IMR-90 (cell line): ENCODE measurements around the gene LUZP2. TPM values are rescaled to one million over a fixed set of nuclear protein-coding genes. Genes with fewer than 3 reads are reported as not detected.

Experiments used
- ATAC-seq: fragments of 200-7000 bp; cut with Tn5 transposase; 2 replicates; pipeline ENCODE4 v1.9.1; 2020; ENCODE audit warnings: low read depth, mild to moderate bottlenecking, moderate library complexity
- BruUV-seq: library from RNA; stranded (reverse); fragments of 400-500 nt; replicated peaks from 2 replicates; lab custom pipeline; 2021; lab: Mats Ljungman, UMichigan
- CTCF ChIA-PET: fragments of 300-600 bp; formaldehyde crosslinking; extraction: SDS; loops from one replicate; lab custom pipeline; 2021; ENCODE audit warnings: antibody characterized with exemption; lab: Yijun Ruan, JAX
- POLR2A ChIA-PET: fragments of 300-600 bp; sonication (Branson Sonifier 250); formaldehyde crosslinking; loops from one replicate; lab custom pipeline; 2022; ENCODE audit warnings: antibody characterized with exemption; ENCODE audit not compliant: unreplicated experiment; lab: Charles Lee
- DNase-seq: peaks from one replicate; pipeline ENCODE4 v3.0.0; 2013
- H2AFZ ChIP-seq: replicated peaks from 2 replicates; pipeline ENCODE3; 2013; ENCODE audit warnings: low read length, mild to moderate bottlenecking; ENCODE audit not compliant: poor library complexity
- H2AK5ac ChIP-seq: 2 replicates; pipeline ENCODE4 v1.6.1; 2013; ENCODE audit warnings: low read depth, low read length, inconsistent platforms
- H2AK9ac ChIP-seq: replicated peaks from 2 replicates; pipeline ENCODE3; 2013; ENCODE audit warnings: mild to moderate bottlenecking, low read depth, low read length, moderate library complexity; ENCODE audit not compliant: poor library complexity
- H2BK120ac ChIP-seq: 2 replicates; pipeline ENCODE4 v1.6.1; 2013; ENCODE audit warnings: low read depth, low read length, inconsistent platforms
- H2BK15ac ChIP-seq: 3 replicates; pipeline ENCODE4 v1.6.1; 2013; ENCODE audit warnings: low read depth, low read length, inconsistent platforms
- H2BK20ac ChIP-seq: 2 replicates; pipeline ENCODE4 v1.6.1; 2013; ENCODE audit warnings: low read depth, mild to moderate bottlenecking, inconsistent platforms, low read length, moderate library complexity
- H2BK5ac ChIP-seq: 2 replicates; pipeline ENCODE4 v1.6.1; 2013; ENCODE audit warnings: mild to moderate bottlenecking, low read depth, low read length, inconsistent platforms; ENCODE audit not compliant: poor library complexity, severe bottlenecking
- H3K14ac ChIP-seq: replicated peaks from 2 replicates; pipeline ENCODE4 v1.6.1; 2013; ENCODE audit warnings: low read depth, low read length, inconsistent platforms
- H3K18ac ChIP-seq: 2 replicates; pipeline ENCODE4 v1.6.1; 2013; ENCODE audit warnings: low read depth, low read length, control low read depth
- H3K23ac ChIP-seq: 2 replicates; pipeline ENCODE4 v1.6.1; 2013; ENCODE audit warnings: low read depth, low read length, inconsistent platforms
- H3K27ac ChIP-seq: 2 replicates; pipeline ENCODE4 v1.5.1; 2013; ENCODE audit warnings: mild to moderate bottlenecking, control low read depth, low read length; ENCODE audit not compliant: insufficient read depth
- H3K27me3 ChIP-seq: 2 replicates; pipeline ENCODE4 v1.6.1; 2013; ENCODE audit warnings: low read length; ENCODE audit not compliant: control insufficient read depth, insufficient read depth
- H3K36me3 ChIP-seq: 2 replicates; pipeline ENCODE4 v1.6.1; 2013; ENCODE audit warnings: low read length, mixed read lengths; ENCODE audit not compliant: control insufficient read depth, insufficient read depth
- H3K4ac ChIP-seq: 2 replicates; pipeline ENCODE4 v1.6.1; 2013; ENCODE audit warnings: low read depth, low read length, inconsistent platforms
- H3K4me1 ChIP-seq: 2 replicates; pipeline ENCODE4 v1.6.1; 2013; ENCODE audit warnings: low read length, mixed read lengths; ENCODE audit not compliant: control insufficient read depth, insufficient read depth
- H3K4me2 ChIP-seq: 2 replicates; pipeline ENCODE4 v1.6.1; 2013; ENCODE audit warnings: low read depth, mild to moderate bottlenecking, control low read depth, low read length, moderate library complexity
- H3K4me3 ChIP-seq: 2 replicates; pipeline ENCODE4 v1.5.1; 2013; ENCODE audit warnings: low read depth, mild to moderate bottlenecking, control low read depth, low read length, moderate library complexity; ENCODE audit not compliant: insufficient read depth
- H3K56ac ChIP-seq: 2 replicates; pipeline ENCODE4 v1.6.1; 2013; ENCODE audit warnings: low read length, inconsistent platforms; ENCODE audit not compliant: insufficient read depth; ENCODE audit errors: extremely low read depth
- H3K79me1 ChIP-seq, 2 experiments: 2 replicates each; pipeline ENCODE4 v1.6.1; 2013; ENCODE audit warnings: low read length in 2 of 2, inconsistent platforms in 1 of 2, low read depth in 1 of 2
- H3K9ac ChIP-seq: 2 replicates; pipeline ENCODE4 v1.6.1; 2013; ENCODE audit warnings: low read depth, low read length, control low read depth
- H3K9me1 ChIP-seq: 2 replicates; pipeline ENCODE4 v1.6.1; 2013; ENCODE audit warnings: low read length, inconsistent platforms; ENCODE audit not compliant: insufficient read depth
- H3K9me3 ChIP-seq: 2 replicates; pipeline ENCODE4 v1.6.1; 2013; ENCODE audit warnings: low read length; ENCODE audit not compliant: control insufficient read depth, insufficient read depth
- H4K20me1 ChIP-seq: 2 replicates; pipeline ENCODE4 v1.6.1; 2013; ENCODE audit warnings: low read length, inconsistent platforms; ENCODE audit not compliant: insufficient read depth
- H4K5ac ChIP-seq: 2 replicates; pipeline ENCODE4 v1.6.1; 2013; ENCODE audit warnings: mild to moderate bottlenecking, low read depth, low read length, control low read depth
- H4K8ac ChIP-seq, 2 experiments: 2 replicates each; pipeline ENCODE4 v1.6.1; 2013; ENCODE audit warnings: low read depth in 2 of 2, low read length in 2 of 2, control low read depth in 1 of 2, inconsistent platforms in 1 of 2
- H4K91ac ChIP-seq: 2 replicates; pipeline ENCODE4 v1.6.1; 2013; ENCODE audit warnings: low read depth, low read length, inconsistent platforms; ENCODE audit not compliant: insufficient read depth
- CHD1 ChIP-seq: IDR thresholded peaks from 2 replicates; pipeline ENCODE4 v1.6.1; 2012; ENCODE audit warnings: low read depth, low read length, improper control_type of control experiment
- FOS ChIP-seq: fragments of 150-350 bp; IDR thresholded peaks from 2 replicates; pipeline ENCODE4 v1.6.1; 2016; ENCODE audit warnings: low read depth, low read length
- MAFK ChIP-seq: IDR thresholded peaks from 2 replicates; pipeline ENCODE4 v1.6.1; 2012; ENCODE audit warnings: low read depth, low read length, improper control_type of control experiment
- MXI1 ChIP-seq: IDR thresholded peaks from 2 replicates; pipeline ENCODE4 v1.6.1; 2012; ENCODE audit warnings: low read depth, mild to moderate bottlenecking, low read length, moderate library complexity, borderline replicate concordance
- NFE2L2 ChIP-seq: fragments of 150-350 bp; IDR thresholded peaks from 2 replicates; pipeline ENCODE4 v1.6.1; 2016; ENCODE audit warnings: low read depth, mild to moderate bottlenecking, low read length
- RAD21 ChIP-seq: IDR thresholded peaks from 2 replicates; pipeline ENCODE4 v1.6.1; 2012; ENCODE audit warnings: low read length, improper control_type of control experiment
- RFX5 ChIP-seq: IDR thresholded peaks from 2 replicates; pipeline ENCODE4 v1.8.0; 2012; ENCODE audit warnings: low read depth, mild to moderate bottlenecking, low read length, moderate library complexity
- WGBS, 2 experiments: methylation state at CpG; one replicate each; pipeline versions ENCODE4 v1.1.5 to v1.1.7; 2013; ENCODE audit warnings: missing lambda C conversion rate in 2 of 2; ENCODE audit not compliant: insufficient read length in 1 of 2; ENCODE audit errors: extremely low coverage in 2 of 2; 5-methylcytosine and 5-hydroxymethylcytosine counted together
- dilution Hi-C: fragments of 300-500 bp; cut with HindIII; formaldehyde crosslinking; loops from one replicate; pipeline ENCODE4 v1.14.3; 2018; ENCODE audit warnings: low sequenced_read_pairs; ENCODE audit not compliant: unreplicated experiment
- in situ Hi-C: fragments of 300-500 bp; cut with MboI; formaldehyde crosslinking; loops from 3 replicates; pipeline ENCODE4 v1.14.3; 2019; ENCODE audit warnings: low sequenced_read_pairs, inconsistent platforms, mixed read lengths
- intact Hi-C: fragments of 100-400 bp; cut with micrococcal nuclease; formaldehyde crosslinking; loops from 2 replicates; pipeline ENCODE4 v1.10.0; 2022
- polyA plus RNA-seq, 3 experiments: library from polyadenylated mRNA; depleted of rRNA; stranded (reverse); fragments of >200 nt; gene quantifications; 2 replicates each; pipeline ENCODE4 v1.2.3, GENCODE V29; 2012; ENCODE audit warnings: low replicate concordance in 1 of 3
- total RNA-seq: library from RNA; depleted of rRNA; stranded (reverse); fragments of >200 nt; gene quantifications from 2 replicates; pipeline ENCODE4 v1.2.3, GENCODE V29; 2012

The LUZP2 gene
- total and polyA plus RNA-seq, 2 of the 4 experiments (the other 2 are of a cell fraction), result 0.89 to 2.0 TPM

DNA sequence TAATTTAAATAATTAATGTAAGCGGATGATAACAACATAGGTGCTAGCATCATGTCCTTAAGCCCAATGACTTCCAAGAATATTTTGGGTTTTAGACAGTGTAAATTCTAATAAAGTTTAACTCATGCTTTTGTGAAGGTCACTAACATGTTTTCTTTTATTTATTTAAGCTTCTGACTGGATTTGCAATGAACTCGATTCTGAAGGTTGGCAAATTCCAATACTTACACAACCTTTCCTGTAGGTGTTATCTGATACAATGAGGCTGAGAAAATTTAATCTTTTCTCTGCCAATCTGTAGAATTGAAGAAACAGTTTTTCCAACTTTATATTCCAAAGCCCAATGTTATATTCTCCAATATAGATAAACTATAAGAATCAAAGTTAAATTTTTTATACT is 311.3 kb downstream of the LUZP2 start:
- Histone ChIP-seq H4K8ac (no peak overlapping the region), H3K36me3 (no peaks in the 10 kb centered on the region), H2BK20ac (no peak overlapping the region), H2AK9ac (no peak overlapping the region), H3K4ac (no peak overlapping the region), H2AK5ac (no peak overlapping the region), H2BK15ac (no peak overlapping the region), H3K4me3 (no peak overlapping the region), H3K9me3 (no peaks in the 10 kb centered on the region), H4K5ac (no peak overlapping the region), H2AFZ (no peak overlapping the region), H3K27ac (no peak overlapping the region), H3K14ac (no peak overlapping the region), H3K18ac (no peak overlapping the region), H3K27me3 (no peaks in the 10 kb centered on the region), H3K9me1 (no peaks in the 10 kb centered on the region), H3K9ac (no peak overlapping the region), H3K4me1 (no peaks in the 10 kb centered on the region), H4K20me1 (no peaks in the 10 kb centered on the region), H2BK5ac (no peak overlapping the region), H3K23ac (no peak overlapping the region), H2BK120ac (no peak overlapping the region), H4K91ac (no peak overlapping the region), H3K79me1 (no peaks in the 10 kb centered on the region), H3K4me2 (no peak overlapping the region), H3K56ac (no peak overlapping the region)
- no peak for DNase-seq
- no TSS peak for BruUV-seq
- in situ Hi-C loops (no loop called here), intact Hi-C loops (no loop called here), dilution Hi-C loops (no loop called here)
- no CpG with 5 or more reads among the region's 2 CpGs for WGBS, 2 experiments
- no peak for TF ChIP-seq NFE2L2
- TF ChIP-seq RFX5, result no peak
- no peak for TF ChIP-seq MXI1
- TF ChIP-seq MAFK, result no peak
- no peak for TF ChIP-seq FOS
- TF ChIP-seq CHD1, result no peak
- no peak for TF ChIP-seq RAD21
- ChIA-PET POLR2A (no interaction called here), CTCF (no interaction called here)
- ATAC-seq, result no peak
